ENCODE results near the gene NCF2.

NCF2 gene

DNA sequence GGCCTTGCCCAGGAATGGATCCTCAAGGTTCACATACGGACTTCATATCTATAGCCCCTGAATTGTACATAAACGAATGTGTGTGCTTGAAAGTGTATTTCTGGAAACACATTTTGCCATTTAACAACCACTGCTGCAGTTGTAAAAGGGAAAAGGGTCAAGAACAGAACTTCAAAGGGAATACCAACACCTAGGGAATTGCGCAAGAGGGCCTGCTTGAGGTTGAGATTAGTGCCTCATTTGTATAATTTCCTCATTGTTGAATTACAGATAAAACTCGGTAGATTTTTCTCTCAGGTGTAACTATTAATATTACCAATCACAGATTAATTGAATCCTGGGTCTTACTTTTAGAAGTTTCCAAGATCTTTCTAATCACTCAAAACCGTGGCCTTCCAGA lies 6.1 kb downstream of the NCF2 start:
- no peak for DNase-seq (ENCODE audit: low read depth in 2 of 2)

DNA sequence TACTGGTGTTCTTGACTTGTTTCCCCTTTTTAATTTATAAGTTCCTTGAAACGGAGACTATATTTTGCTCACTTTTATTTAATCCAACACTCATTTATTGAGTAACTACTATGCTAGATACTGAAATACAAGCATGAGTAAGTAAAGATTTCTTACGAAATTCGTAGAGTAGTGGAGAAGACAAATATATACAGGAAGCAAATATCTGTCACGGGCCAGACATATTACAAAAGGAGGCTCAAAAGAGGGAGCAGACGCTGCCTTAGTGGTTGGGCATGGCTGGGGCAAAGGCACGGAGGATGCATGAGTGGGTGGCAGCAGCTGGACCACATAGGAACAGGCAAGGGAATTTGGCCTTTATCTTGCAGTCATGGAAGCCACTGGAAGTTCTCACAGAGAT lies 6.8 kb downstream of the NCF2 start:
- DNase-seq (ENCODE audit: low read depth in 2 of 2): no peak

DNA sequence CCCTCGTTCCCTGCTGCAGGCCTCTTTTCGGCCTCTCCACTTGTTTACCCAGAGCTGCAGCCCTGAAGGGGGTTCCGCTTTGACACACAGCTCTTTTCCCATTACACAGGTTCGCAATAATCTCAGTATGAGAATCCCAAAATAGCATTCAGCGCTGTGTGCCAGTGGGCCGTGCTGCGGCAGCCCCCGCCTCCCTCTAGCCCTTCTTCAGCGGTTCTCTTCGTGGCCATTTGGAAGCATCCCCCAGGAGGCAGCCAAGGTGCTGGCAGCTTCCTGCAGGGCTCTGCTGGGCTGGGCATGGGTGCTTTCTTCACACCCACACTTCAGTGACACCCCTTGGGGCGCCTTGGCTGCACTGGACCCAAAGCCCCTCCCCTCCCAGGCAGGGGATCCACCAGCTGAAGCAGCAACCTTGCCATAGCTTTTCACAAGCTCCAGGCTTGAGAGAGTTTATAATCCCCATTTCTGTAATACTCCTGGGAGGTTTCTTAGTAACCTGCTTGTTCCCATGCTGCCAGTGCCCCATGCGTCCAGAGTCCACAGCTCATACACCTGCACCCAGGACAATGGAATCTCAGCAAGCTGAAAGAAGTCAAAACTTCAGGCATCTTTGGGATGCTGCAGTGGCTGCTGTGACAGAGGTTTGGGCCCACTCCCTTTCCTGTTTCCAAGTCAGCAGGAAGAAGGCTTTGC lies 8.1 kb downstream of the NCF2 start:
- DNase-seq (ENCODE audit: low read depth in 2 of 2): no peak

DNA sequence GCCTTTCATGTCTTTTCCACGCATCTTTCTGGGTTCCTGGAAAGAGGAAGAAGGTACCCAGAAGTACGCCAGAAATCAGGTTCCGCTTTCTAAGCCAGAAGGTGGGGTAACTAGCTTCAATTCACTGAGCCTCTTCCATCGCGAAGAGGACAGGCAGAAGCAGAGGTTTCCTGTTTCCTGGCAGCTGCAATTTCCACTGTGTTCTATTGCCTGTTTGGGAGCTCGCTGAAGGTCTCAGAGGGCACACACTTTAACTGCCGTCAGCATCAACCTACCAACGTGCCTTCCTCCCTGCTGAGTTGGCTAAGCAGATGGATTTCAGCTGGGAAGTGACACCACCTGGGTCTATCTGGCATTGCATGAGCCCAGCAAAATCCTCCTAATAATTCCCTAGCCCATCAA lies 10.0 kb downstream of the NCF2 start:
- no peak for DNase-seq (ENCODE audit: low read depth in 2 of 2)

DNA sequence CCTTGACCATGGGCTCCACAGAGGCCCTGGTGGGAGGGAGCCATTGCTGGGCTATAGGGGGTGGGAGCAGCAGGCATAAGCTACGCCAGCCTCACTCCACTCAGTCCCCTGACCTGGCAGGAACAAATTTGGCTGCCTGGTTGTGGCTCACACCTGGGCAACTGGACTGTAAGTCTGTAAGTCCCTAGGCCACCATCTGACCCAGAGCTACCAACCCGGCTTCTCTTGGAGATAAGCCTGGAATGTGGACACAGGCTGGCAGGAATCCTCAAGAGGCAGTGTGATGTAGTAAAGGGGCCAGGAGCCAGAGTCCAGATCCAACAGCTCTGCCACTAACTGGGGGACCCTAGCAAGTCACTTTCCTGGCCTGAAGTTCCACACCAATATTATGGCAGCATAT lies 11.4 kb downstream of the NCF2 start:
- DNase-seq (ENCODE audit: low read depth in 2 of 2): no peak

DNA sequence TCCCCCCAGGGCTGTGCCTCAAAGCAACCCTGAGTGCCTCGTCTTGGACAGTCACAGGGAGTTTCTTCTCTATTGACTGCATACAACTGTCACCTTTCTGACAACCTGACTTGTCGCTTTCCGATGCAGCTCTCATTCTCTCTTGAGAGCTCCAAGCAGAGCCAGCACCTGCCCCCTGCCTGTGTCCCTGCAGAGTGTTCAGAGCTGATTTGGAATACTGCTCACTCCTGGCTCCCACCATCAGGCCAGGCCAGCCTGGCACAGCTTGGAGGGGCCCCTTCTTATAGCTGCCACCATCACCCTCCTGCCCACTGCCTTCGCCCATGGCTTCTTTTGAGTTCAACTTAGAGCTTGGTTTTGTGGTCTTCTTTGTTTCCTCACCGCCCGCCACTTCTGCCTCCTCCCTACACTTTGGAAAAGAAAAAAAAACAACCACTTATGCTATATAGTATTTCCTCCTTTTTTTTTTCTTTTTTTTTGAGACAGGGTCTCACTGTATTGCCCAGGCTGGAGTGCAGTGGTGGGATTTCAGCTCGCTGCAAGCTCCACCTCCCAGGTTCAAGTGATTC lies 12.3 kb downstream of the NCF2 start:
- no peak for DNase-seq (ENCODE audit: low read depth in 2 of 2)

DNA sequence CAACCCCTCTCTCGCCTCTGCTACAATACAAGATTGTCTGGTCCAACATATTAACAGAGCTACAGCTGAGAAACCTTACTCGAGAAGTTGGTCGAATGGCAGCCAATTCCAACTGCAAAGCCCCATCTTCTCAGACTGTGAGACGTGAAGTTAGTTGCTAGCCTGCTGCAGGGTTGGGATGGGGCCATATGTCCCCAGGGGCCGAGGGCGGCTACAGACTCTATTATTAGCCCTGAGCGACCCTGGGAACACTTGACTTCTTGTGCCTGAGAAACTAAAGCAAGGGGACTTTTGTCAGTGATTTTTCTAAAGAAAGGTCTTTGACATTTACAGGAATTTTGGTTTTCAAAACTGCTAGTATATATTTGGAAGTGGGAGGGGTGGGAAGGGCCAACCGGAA lies 13.7 kb downstream of the NCF2 start:
- DNase-seq (ENCODE audit: low read depth in 2 of 2): no peak

DNA sequence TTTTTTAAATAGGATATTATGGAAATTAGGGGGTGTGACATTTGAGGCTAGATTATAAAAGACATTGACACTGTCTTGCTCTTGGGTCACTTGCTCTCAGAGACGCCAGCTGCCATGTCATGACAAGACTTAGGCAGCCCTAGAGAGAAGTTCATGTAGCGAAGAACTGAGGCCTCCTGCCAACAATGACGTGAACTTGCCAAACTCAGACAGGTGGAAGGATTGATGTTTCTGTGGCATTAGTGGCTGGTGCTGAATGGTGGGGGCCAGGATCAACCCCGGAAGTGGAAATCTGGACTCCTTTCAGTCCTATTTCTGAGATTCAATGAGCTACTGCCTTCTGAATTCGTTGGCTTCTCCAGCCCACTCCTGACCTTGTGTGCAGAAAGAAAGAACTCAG lies 14.7 kb downstream of the NCF2 start:
- no peak for DNase-seq (ENCODE audit: low read depth in 2 of 2)

DNA sequence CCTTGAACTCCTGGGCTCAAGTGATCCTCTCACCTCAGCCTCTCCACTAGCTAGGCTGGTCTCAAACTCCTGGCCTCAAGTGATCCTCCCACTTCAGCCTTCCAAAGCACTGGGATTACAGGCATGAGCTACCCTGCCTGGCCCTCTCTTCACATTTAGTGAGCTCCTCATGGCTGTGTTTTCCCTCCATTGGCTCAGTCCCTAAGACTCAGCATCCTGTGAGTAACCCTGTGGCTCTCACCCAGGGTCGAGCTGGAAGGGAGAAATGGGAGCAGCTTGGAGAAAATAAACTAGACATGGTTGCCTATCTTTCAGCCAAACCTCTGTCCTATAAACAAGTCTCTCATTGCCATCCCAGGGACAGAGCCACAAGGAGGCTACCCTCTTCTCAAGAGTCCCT lies 17.5 kb downstream of the NCF2 start:
- no peak for DNase-seq (ENCODE audit: low read depth in 2 of 2)

DNA sequence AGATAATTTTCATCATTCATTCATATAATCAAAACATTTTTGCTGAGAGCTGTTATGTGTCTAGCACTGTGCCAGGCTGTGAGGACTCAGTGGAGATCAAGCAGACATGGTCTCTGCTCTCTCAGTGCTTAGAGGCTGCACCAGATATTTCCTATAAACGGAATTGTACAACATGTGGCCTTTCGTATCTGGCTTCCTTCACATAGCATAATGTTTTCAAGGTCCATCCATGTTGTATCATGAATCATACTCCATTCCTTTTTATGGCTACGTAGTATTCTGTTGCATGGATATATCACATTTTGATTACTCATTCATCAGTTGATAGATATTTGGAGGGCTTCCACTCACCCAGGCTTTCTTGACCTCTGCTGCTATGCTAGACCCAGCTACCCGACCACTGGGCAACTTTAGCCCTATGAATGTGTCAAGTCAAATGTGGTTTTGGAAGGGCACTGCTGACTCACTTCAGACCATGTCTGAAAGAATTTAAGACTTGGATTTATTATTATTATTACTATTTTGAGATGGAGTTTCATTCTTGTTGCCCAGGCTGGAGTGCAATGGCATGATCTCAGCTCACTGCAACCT lies 18.5 kb downstream of the NCF2 start:
- DNase-seq (ENCODE audit: low read depth in 2 of 2): no peak

DNA sequence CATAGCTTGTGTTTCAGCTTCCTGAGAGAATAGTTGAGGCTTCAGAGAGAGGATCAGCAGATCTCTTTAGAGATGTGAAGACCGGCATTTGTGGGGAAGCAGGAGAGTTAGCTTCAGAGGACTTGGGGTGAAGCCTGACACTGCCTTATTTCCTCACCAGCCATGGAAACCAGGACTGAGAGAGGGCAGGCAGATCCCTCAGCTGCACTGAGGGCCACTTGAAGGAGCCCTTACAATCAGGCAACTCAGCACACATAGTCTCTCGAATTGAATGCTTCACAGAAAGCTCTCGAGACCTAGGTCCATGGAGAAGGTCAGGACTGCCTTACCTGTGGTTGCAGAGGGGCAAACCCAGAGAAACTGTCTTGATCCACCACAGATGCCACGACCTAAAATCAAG lies 19.8 kb downstream of the NCF2 start:
- no peak for DNase-seq (ENCODE audit: low read depth in 2 of 2)

DNA sequence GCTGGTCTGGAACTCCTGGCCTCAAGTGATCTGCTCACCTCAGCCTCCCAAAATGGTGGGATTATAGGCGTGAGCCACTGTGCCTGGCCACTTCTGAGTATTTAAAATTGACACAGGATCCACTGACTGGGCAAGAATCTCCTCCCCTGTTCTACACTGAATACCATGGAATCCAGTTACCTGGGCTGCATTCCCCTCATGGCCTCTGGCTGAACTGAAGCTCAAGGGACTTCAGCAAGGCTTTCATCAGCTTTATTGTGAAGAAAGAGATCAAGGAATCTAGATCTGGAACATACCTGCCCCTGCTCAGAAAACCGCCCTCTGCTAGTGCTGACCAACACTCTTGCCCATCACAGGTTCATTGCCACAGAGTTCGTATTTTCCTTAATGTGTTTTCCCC lies 20.5 kb downstream of the NCF2 start:
- no peak for DNase-seq (ENCODE audit: low read depth in 2 of 2)

DNA sequence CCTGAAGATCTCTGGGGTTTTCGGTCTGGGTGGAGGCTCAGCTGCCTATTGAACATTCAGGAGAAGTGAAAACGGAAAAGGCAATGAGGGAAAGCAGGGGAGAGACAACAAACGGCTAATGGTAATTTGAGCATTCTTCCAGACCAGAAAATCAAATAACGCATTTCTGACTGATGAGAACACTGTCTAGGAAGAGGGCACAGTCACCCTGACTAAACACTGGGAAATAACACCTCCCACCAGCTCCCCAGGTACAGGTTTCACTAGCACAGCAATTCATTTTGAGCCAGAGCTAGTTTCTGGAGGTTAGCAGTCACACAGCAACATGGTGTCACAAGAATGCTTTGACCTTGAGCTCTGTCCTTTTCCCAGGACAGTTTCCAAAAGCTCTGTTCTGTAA lies 21.1 kb downstream of the NCF2 start:
- no peak for DNase-seq (ENCODE audit: low read depth in 2 of 2)

DNA sequence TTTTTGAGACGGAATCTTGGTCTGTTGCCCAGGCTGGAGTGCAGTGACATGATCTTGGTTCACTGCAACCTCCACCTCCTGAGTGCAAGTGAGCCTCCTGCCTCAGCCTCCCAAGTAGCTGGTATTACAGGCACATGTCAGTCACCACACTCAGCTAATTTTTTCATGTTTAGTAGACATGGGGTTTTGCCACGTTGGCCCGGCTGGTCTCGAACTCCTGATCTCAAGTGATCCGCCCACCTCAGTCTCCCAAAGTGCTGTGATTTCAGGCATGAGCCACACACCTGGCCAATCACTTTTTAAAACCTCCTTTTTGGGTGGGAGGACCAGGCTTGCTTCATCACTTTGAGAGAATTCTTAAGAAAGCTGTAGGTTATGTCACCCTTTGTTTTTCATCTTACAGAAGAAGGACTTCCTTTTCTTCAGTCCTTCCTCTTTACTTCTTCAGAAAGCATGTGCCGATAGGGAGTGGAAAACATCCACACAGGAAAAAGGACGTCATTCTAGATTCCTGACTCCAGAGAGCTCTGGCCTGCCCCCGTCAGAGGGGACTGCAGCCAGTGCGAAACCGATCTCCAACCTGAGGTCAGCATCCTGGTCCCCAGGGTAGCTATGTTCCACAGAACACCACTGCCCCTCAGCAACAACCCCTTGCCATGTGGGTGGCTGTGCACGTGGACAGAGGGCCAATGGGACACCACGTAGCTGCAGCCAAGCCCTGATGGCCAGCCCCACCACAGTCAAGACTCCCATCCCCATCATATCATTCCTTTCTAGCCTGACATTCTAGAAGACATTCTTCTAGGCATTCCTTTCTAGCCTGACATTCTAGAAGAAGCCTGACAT lies 21.9 kb downstream of the NCF2 start:
- DNase-seq (ENCODE audit: low read depth in 2 of 2): no peak

DNA sequence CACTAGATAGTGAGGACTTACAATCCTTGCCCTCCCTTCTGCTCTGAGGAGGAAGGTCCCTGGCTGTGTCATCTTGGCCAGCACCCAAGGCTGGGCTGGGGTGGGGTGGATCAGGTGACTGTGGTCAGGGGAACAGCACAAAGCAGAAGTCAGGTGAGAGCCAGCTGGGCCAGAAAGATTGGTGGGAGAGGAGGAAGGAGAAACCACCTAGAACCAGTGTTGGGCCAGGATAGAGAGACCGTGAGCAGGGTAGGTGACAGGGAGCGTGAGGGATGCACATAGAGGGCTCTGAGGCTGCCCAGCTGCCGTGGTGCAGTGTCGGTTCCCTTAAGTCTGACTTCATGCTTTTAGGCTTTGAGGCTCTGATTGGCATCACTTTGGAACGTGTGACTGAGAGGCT lies 22.7 kb downstream of the NCF2 start:
- no peak for DNase-seq (ENCODE audit: low read depth in 2 of 2)

DNA sequence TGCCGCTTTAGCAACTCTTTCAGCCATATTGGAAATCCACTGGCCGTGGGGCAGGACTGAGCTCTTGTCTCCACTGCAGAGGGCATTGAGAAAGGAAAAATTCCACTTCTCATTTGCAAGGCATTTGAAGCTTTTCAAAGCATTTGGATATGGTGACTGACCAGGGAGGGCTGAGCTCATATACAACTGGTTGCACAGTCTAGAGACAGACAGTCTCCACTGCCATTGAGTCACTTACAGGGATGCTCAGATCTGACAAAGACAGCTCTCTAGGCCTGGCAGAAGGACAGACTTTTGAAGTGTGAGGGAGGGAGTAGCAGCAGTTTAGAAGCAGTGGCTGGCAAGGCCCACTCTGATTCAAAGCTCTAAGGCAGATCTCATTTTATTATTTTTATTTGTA lies 24.2 kb downstream of the NCF2 start:
- DNase-seq (ENCODE audit: low read depth in 2 of 2): no peak

DNA sequence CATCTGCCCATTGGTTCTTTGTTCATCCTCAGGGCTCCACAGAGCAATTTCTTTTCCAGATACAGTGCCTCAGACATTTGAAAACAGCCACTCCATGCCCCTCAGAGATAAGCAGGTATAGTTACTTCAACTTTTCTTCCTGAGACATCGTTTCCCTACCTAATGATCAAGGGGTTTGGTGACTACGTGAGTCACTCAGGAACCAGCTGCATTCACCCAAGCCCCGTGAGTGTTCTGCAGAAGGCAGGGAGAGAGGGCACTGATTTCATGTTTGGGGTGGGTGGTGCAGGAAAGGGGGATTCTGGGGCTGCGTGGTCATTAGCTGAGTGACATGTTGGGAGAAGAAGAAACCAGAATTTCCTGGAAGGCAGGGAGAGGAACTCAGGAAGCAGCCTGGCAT lies 25.0 kb downstream of the NCF2 start:
- no peak for DNase-seq (ENCODE audit: low read depth in 2 of 2)

DNA sequence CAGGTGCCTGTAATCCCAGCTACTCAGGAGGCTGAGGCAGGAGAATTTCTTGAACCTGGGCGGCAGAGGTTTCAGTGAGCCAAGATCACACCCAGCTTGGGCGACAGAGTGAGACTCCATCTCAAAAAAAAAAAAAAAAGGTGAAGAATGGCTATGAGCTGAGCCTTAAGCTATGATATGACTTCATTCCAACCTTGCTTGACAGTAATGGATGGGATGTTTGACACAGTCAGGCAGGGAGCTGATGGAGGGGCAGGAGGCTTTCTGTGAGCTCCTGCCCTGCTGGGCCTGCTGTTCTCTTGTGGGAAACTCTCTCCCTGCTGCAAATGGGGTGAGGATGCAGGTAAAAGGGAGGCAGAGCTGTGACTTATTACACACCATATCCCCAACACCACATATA lies 27.6 kb downstream of the NCF2 start:
- no peak for DNase-seq (ENCODE audit: low read depth in 2 of 2)

DNA sequence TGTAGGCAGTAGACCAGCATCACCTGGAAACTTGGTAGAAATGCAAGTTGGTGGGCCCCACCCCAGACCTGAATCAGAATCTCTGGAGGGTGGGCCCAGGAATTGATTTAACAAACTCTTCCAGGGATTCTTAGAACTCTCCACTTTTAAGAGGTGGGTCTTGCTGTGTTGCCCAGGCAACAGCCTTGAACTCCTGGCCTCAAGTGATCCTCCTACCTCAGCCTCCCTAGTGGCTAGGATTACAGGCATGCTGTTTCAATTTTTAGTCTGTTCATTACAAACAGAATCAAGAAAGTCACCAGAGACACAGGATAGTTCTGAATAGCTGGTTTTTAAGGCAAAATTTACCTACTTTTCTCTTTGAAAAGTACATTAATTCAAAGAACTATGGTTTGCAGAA lies 31.2 kb downstream of the NCF2 start:
- DNase-seq (ENCODE audit: low read depth in 2 of 2): no peak

DNA sequence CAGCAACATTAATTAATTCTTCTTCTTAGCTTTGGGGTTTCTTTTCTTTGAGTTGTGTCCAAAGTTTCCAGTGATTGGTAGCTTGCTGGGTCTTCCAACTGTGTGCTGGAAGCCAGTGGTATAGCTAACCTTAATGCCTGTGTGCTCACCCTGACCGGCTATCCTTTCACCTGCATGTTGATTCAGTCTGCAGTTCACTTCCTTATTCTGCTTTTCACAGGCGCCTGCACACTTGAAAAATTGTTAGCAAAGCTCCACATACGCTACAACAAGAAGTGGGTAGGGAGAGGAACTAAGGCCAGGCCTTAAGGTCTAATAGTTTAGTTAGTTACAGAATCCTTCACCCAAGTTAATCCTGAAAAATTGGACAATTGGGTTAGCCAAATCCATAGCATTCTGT lies 35.7 kb downstream of the NCF2 start:
- DNase-seq (ENCODE audit: low read depth in 2 of 2): no peak

DNA sequence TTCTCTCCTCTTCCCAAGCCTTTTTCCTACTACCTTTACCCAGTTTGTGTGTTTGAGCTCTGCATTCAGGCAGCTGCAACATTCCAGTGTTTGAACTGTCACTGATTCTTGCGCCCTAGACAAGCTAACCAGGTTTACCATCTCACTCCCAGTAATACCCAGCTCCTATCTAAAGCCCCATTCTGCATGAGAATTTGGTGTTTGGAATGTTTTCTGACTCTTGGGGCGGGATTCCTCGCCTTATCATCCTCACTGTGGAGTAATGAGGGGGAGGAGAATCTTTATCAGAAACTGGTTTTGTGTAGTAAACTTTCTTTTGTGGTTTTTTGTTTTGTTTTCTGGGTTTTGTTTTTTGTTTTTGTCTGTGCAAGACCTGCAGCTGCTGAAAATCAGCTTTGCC lies 36.5 kb downstream of the NCF2 start:
- no peak for DNase-seq (ENCODE audit: low read depth in 2 of 2)

DNA sequence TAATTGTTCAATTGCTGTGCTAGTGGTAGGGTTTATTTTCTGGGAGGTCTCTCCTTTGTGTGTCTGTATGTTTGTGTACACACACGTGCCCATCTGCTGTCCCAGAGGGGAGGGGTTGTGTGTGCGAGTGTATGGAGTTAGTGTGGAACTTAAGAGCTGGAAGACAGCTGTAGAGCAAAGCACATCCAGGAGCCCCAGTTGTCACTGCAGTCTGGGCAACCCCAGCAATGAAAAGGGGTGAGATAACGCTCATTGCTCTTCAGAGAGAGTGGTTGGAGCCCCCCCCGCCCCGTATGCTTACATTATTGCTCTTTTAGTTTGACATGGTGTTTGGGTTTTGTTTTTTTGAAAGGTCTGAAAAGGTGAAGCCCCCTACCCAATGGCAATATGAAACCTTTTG lies 36.9 kb downstream of the NCF2 start:
- DNase-seq (ENCODE audit: low read depth in 2 of 2): no peak

DNA sequence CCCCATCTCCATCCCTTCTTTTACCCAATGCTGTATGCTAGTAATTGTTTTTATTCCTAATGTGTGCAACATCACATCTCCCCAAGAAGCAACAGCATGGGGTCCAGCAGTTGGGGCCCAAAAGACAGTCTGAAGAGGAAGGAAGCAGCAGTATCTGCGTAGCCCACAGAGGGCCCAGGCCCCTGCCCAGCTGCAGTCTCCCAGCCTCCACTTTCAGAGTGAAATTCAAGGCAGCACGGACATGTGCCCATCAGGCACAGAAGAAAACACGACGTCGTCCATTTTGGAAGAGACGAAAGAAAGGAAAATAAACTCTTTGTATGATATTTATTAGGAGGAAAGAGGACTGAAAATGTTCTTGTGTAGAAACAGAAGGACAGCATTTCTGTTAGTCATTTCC lies 37.4 kb downstream of the NCF2 start:
- DNase-seq (ENCODE audit: low read depth in 2 of 2): no peak

Data from stimulated activated CD8-positive, alpha-beta memory T cell treated with anti-CD3 and anti-CD28 coated beads, Interleukin-15, amount 100 ng/mL, for 4 hours (primary cell).